Measurements from ENCODE around the gene ELOVL2.
"Not testable (repeated sequence)": the region's sequence is repeated elsewhere in the genome, so short reads cannot be mapped to it uniquely, and the experiment has no call there.

Gene ELOVL2, protein sequence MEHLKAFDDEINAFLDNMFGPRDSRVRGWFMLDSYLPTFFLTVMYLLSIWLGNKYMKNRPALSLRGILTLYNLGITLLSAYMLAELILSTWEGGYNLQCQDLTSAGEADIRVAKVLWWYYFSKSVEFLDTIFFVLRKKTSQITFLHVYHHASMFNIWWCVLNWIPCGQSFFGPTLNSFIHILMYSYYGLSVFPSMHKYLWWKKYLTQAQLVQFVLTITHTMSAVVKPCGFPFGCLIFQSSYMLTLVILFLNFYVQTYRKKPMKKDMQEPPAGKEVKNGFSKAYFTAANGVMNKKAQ

DNA sequence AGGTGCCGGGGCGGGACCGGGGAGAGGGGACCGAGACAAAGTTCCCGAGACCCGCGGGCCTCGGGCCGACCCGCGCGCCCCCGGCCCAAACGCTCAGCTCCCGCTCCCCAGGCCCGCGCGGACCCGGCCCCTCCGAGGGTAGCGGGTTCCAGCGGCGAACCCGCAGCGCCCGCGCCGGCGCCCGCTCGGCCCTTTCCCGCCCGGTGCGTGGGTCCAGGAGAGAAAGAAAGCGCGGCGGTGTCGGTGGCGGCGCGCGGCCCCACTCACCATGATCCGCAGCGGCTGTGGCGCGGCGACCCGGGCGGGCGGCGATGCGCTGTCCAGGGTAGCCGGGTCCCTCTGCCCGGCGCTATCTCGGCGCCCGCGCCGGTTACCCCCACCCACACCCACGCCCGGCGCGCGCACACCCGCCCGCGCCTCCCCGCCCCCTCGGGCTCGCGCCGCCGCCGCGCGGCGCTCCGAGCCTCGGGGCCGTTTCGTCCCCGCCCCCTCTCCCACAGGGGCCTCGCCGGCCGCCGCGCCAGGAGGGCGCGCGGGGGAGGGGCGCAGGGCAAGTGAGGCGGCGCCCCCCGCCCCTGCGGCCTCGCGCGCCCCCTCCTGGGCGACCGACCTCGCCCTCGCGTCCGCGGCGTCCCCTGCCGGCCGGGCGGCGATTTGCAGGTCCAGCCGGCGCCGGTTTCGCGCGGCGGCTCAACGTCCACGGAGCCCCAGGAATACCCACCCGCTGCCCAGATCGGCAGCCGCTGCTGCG is at the start of gene ELOVL2:
Gene ELOVL2, minus strand, starts transcription at position 345 of the 751 bp plus-strand sequence. Its CDS starts 75 bp downstream, at position 270.
- DNase-seq: peak; percentile 21

DNA sequence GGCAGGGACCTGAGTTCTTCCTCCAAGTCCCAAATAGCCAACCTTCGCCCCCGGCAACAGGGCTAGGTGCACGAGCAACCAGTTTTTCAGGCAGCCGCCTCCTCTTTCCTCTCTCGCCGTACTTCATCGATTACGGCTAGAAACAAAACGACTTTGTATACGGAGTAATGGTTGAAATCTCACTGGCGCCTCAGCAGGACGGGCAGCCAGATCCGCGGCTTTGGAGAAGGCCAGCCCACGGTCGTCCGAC is 49.2 kb upstream of the ELOVL2 start:
- no peak for DNase-seq

DNA sequence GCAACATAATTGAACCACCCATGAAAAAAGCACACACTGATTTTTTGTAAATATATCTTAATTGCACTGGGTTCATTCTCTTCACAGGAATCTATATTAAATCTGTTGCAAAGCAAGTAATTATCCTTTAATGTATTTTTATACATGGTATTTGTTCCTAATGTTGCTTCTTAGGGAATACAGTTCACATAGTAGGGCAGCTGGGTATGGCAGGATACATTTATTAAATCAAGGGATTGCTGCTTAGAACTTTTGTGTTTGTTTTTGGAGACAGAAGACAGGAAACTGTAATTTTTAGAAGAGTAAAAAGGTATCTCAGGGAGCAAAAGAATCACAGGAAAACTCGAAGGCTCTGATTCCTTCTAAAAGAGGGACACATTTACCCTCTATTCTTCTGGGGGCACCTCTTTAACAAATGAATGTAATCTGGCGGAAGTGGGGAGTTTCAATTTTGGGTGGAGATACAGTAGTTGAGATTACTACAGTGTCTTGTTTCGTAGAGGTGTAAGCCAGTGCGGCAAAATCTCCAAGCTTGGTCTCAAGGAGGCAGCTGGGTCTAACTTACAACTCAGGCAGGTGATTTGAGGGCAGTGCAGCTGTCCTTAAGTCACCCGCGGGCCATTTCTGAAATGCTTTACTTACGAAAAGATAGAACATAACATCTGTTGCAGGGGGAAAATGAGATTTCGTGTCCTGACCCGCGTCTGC is 48.7 kb upstream of the ELOVL2 start:
- DNase-seq: no peak

DNA sequence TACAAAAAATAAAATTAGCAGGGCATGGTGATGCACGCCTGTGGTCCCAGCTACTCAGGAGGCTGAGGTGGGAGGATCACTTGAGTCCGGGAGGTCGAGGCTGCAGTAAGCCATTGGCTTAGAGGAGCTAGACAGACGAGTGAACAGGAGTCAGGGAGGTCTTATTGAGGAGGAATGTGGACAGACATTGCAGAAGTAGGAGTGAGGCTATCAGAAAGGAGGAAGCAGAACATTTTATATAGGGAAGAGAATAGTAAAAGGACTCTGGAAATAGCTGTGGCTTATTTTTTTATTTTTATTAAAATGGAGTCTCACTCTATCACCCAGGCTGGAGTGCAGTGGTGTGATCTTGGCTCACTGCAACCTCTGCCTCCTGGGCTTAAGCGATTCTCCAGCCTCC is 47.0 kb upstream of the ELOVL2 start:
- not testable (repeated sequence) for DNase-seq

DNA sequence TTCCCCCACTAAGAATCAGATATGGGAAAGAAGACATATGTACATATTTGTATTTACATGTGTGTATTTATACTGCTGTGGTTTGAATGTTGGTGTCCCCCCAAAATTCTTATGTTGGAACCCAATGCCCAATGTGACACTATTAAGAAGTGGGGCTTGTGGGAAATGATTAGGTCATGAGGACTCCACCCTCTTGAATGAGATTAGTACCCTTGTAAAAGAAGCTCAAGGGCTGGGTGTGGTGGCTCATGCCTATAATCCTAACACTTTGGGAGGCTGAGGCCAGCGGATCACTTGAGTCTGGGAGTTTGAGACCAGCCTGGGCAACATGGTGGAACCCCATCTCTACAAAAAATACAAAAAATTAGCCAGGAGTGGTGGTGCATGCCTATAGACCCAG is 45.6 kb upstream of the ELOVL2 start:
- DNase-seq: no peak

DNA sequence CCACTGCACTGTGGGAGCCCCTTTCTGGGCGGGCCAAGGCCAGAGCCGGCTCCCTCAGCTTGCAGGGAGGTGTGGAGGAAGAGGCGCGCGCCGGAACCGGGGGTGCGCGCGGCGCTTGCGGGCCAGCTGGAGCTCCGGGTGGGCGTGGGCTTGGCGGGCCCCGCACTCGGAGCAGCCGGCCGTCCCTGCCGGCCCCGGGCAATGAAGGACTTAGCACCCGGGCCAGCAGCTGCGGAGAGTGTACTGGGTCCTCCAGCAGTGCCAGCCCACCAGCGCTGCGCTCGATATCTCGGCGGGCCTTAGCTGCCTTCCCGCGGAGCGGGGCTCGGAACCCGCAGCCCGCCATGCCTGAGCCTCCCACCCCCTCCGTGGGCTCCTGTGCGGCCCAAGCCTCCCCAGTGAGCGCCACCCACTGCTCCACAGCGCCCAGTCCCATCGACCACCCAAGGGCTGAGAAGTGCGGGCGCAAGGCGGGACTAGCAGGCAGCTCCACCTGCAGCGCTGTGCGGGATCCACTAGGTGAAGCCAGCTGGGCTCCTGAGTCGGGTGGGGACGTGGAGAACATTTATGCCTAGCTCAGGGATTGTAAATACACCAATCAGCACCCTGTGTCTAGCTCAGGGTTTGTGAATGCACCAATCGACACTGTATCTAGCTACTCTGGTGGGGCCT is 43.2 kb upstream of the ELOVL2 start:
- not testable (repeated sequence) for DNase-seq

DNA sequence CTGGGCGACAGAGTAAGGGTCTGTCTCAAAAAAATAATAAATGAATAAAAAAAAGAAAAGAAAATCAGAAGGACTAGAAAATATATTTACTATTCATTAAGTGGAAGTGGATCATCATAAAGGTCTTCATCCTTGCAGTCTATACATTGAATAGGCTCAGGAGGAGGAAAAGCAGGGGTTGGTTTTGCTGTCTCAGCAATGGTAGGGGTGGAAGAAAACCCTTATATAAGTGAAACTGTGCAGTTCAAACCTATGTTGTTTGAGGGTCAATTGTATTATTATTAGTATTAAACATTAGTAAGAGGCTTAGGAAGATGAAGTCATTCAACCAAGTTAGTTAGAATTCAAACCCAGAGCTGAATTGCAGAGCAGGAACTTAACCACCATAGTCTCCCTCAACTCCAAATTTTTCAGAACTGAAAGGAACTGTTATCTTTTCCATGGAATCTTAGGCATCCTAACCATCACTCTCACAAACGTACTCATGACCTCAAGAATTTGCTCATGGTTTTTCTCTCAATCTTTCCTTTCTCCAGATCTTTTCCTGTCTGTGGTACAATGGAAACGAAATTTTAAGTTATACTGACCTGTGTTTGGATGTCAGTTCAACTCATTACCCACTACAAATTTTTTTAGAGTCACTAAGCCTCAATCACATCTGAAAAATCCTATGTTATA is 41.8 kb upstream of the ELOVL2 start:
- no peak for DNase-seq

DNA sequence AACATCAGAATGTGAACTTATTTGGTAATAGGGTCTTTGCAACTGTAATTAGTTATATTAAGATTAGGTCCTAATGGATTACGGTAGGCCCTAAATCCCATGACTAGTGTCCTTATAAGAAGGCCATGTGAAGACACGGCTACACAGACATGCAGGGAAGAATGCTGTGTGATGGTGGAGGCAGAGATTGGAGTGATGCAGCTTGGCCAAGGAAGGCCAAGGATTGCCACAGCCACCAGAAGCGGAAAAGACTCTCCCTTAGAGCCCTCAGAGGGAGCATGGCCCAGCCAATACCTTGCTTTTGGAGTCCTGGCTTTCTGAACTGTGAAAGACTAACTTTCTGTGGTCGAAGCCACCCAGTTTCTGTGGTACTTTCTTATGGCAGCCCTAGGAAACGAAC is 39.9 kb upstream of the ELOVL2 start:
- DNase-seq: no peak

DNA sequence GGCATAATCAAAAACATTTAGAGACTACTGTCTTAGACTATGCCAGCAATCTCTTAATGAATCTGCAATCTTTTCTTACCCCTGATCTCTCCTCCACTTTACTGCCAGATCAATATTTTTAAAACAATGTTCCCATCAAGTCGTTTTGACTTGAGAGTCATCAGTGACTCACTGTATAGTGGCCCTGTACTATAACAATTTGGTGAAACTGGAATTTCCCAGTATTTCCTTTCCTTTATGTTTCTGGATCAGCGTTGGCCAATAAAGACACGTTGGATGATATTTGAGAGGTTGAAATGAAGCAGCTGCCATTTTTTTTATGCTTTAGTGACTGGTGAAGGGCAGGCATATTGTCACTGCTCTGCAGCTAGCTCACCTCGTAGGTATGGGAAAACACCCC is 39.4 kb upstream of the ELOVL2 start:
- DNase-seq: no peak

DNA sequence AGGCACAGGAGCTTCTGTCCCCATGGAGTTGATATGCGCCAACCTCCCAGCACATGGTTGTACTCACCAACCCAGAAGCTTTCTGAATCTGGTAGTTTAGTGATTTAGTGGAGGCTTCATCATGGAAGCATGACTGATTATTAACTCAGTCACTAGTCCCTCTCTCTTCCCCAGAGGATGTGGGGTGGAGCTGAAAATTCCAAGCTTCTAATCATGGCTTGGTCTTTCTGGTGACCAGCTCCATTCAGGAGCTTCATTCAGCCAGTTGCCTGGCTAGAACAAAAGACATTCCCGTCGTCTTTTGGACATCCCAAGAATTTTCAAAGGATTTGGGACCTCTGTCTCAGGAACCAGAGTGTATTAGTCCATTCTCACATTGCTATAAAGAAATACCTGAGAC is 36.2 kb upstream of the ELOVL2 start:
- DNase-seq: no peak

DNA sequence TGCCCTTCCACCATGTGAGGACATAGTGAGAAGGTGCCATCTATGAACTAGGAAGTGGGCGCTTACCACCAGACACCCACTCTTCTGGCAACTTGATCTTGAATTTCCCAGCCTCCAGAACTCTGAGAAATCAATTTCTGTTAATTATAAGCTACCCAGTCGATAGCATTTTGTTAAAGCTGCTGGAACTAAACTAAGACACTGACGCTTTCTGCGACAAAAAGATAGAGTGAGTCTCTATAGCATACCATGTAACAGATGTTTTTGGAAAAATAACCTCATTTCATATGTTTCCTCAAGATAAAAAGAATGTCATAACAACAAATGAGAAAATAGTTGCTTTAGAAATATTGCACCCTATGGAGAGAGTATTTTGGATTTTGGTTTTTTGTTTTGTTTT is 34.2 kb upstream of the ELOVL2 start:
- no peak for DNase-seq

DNA sequence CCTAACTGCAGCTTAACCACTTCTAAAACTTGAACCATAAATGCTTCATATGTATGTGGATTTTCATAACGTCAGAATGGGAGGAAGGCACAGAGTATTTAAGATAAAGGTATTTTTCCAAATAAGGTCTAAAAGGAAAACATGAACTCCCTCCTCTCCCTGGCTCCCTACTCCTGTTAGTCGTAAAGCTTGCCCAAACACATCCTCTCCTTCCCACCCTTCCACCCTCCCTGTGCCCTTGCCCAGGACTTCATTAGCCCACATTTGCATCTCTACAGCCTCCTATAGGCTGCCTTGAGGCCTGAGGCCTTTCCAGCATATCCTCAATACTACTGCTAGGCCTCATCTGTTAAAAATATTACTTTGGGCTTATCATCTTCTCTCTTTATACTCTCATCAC is 32.4 kb upstream of the ELOVL2 start:
- no peak for DNase-seq

DNA sequence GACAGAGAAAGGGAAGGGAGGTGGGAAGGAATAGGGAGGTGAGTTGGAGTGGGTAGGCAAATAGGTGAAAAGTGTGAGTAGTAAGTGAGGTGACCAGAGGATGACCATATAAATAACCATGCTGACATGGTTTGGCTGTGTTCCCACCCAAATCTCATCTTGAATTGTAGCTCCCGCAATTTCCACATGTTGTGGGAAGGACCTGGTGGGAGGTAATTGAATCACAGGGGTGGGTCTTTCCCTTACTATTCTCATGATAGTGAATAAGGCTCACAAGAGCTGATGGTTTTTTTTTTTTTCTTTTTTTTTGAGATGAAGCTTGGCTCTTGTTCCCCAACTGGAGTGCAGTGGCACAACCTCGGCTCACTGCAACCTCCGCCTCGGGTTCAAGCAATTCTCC is 28.0 kb upstream of the ELOVL2 start:
- no peak for DNase-seq

DNA sequence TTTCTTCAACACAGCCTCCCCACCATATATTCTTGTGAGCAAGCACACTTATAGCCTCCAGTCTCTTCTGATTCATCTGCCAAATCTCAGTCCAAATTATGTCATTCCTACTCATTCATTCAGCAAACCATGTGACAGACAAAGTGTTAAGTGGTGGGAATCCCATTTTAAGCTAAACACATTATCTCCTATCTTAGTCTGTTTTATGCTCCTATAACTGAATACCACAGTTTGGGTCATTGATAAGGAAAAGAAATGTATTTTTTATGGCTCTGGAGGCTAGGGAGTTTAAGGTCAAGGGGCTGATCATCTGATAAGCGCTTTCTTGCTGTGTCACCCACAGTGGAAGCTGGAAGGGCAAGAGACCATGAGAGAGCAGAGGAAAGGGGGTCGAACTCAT is 25.7 kb upstream of the ELOVL2 start:
- DNase-seq: no peak

DNA sequence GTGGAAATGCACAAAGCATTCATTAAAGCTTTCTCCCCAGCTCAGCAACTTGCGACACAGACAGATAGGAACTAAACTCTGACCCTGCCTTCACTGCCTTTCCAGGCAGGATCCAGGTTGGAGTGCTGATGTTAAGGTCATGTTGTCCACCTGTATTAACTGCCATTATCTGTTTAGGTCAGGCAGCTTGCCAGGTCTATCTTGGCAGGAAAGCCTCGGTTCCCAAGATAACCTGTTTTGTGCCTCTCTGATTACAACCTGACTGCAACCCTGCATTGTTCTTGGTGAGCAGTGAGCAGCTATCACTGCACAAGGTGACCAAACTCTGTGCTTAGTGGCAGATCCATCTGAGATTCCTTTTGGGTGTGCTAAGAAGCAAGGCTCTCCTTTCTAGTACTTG is 23.2 kb upstream of the ELOVL2 start:
- no peak for DNase-seq

DNA sequence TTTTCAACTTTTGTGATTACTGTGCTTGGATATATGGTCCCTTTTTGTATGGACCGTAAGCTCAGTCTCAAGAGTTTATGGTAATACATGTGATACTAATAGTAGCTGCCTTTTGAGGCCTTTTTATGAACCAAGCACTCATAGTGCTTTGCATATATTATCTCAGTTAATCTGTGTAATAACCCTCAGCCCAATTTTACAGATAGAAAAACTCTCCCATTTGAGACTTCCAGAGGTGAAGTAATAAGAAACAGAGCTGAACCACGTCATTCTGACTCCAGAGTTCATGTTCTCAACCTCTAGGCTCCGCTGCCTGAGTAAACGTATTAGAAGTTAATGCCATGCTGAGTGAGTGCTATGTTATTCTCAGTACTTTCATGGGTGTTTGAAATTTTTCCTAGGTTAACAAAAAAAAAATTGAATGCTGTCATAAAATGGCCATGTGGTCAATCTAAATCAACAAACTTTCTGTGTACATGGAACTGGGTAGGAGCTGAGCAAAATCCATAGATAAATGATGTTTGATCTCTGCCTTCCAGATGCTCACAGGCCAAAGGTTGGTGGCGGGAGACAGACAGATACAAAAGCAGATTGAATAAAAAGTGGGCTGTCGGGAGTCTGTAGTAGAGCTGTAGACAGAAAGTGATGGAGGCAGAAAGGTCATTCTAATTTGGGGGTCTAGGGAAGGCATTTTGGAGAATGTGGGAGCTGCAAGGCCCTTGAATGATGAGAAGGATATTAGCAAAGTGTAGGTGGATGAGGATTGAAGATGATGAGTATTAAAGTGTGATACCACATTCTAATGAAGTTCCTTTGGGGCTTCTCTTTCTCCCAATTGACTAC is 22.6 kb upstream of the ELOVL2 start:
- DNase-seq: no peak

DNA sequence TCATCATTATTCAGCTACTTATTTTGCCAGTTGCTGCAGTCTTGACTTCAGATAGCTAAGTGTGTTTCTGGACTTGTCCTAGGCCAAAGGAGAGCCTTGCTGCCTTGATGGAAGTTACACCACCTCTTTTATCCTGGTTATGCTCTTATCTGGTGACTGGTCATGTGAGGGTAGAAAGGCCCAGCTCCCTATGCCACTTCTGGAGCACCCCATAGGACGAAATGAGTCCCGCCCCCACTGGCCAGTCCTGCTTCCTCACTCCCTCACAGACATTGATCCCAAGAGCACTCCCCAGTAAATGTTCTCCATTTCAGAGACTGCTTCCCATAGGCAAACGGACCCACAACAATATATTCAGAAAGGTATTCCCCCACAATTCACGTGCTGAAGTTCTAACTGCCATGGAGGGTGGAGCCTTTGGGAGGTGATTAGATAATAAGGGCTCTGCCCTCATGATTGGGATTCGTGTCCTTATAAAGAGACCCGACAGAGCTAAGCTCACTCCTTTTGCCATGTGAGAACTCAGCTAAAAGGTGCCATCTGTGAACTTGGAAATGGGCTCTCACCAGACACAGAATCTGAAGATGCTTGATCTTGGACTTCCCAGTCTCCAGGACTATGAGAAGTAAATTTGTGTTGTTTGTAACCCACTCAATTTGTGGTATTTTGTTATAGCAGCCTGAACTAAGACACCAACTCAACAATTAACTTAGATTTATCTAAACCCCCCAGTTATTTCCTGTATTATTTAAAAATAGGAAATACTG is 21.5 kb upstream of the ELOVL2 start:
- no peak for DNase-seq

DNA sequence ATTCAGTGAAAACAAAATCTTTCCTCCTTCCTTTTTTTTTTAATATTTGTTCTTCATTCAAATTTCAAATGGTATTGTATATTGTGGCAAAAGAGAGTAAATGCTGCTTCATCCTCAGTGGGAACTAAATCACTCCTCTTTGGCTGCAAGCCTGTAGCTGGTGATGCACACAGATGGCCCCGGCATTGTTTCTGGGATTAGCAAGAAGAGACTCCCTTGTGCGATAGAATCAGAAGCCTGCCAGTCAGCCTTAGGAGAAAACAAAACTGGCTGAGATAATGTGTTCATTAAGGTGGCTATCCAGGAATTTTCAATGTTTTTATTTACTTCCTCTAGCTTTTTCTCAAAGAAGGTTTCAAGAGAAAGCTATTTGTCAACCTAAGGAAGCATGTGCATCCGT is 20.7 kb upstream of the ELOVL2 start:
- no peak for DNase-seq

DNA sequence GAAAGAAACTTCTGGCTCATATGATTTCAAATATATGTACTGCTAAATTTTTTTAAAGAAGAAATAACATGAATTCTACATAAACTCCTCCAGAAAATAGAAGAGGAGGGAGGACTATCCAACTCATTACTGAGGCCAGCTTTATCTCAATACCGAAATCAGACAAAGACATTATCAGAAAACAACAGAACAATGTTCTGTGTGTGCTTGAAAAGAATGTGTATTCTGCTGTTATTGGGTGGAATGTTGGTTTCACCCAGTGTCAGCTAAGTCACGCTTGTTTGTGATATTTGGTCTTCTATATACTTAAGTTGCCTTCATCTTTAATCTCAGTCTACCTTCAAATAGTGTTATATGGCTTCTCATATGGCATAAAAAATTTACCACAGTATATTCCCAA is 18.6 kb upstream of the ELOVL2 start:
- no peak for DNase-seq

DNA sequence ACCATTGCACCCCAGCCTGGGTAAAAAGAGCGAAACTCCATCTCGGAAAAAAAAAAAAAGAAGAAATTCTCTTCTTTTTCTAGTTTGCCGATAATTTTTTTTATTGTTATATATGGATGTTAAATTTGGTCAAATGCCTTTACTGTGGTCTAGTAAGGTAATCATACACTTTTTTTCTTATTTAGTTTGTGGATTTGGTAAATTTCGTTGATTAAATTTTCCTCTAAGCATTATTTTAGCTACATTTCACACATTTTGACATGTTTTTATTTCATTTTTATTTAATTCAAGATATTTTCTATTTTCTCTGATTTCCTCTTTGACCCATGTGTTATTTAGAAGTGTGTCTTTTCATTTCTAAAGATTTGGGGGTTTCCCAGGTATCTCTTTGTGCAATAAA is 18.0 kb upstream of the ELOVL2 start:
- DNase-seq: no peak

DNA sequence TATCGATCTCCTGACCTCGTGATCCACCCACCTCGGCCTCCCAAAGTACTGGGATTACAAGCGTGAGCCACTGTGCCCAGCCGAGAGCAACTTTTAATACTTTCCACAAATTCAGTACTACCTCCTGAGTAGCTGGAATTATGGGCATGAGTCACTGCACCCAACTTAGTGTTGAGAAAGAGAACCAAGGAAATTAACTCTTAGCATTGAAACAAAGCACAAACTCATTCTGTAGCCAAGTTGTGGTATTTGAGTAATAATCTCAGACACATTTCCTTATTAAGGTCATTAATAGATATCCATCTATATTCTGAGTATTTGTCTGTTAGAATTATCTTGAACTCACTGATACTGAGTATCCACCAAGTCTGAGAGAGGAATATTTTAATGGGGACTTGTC is 14.3 kb upstream of the ELOVL2 start:
- DNase-seq: no peak

Data from stimulated activated CD4-positive, alpha-beta T cell treated with anti-CD3 and anti-CD28 coated beads, Interleukin-4, amount 100 ng/mL, for 1 hour (primary cell).